NCI-H1436 treated with DMSO at 0.1 percent for 48 hours (cell line): Measurements from ENCODE around the gene SNRNP48.

ENCODE experiments used
- DNase-seq: peaks from one replicate; lab custom pipeline; 2025; lab: John Stamatoyannopoulos, UW

The SNRNP48 gene

GRCh38 chr6:7593229-7593628 is 3.2 kb downstream of the SNRNP48 start:
- DNase-seq, result no peak

- no peak for DNase-seq
Observed at GRCh38 chr6:7594579-7595125, 4.7 kb downstream of the SNRNP48 start.

GRCh38 chr6:7604003-7604402 is 14.0 kb downstream of the SNRNP48 start:
- no peak for DNase-seq

- no peak for DNase-seq
Observed at GRCh38 chr6:7604506-7604905, 14.5 kb downstream of the SNRNP48 start.

- no peak for DNase-seq
Observed at GRCh38 chr6:7615611-7616383, 25.8 kb downstream of the SNRNP48 start.

- DNase-seq, result no peak
Observed at GRCh38 chr6:7617801-7618764, 28.1 kb downstream of the SNRNP48 start.

- DNase-seq, result no peak
Observed at GRCh38 chr6:7621761-7622160, 31.8 kb downstream of the SNRNP48 start.

- no peak for DNase-seq
Observed at GRCh38 chr6:7624796-7625710, 35.1 kb downstream of the SNRNP48 start.

- DNase-seq, result no peak
Observed at GRCh38 chr6:7628479-7628878, 38.5 kb downstream of the SNRNP48 start.

GRCh38 chr6:7628909-7629308 is 38.9 kb downstream of the SNRNP48 start:
- DNase-seq, result no peak

GRCh38 chr6:7629321-7629720 is 39.3 kb downstream of the SNRNP48 start:
- DNase-seq, result no peak

GRCh38 chr6:7630792-7631191 is 40.8 kb downstream of the SNRNP48 start:
- no peak for DNase-seq

- DNase-seq, result no peak
Observed at GRCh38 chr6:7631466-7631865, 41.5 kb downstream of the SNRNP48 start.

GRCh38 chr6:7632501-7633290 is 42.7 kb downstream of the SNRNP48 start:
- no peak for DNase-seq

GRCh38 chr6:7633361-7633760 is 43.4 kb downstream of the SNRNP48 start:
- no peak for DNase-seq

- no peak for DNase-seq
Observed at GRCh38 chr6:7636151-7636550, 46.2 kb downstream of the SNRNP48 start.

GRCh38 chr6:7637533-7637932 is 47.5 kb downstream of the SNRNP48 start:
- DNase-seq, result no peak

- no peak for DNase-seq
Observed at GRCh38 chr6:7639427-7639826, 49.4 kb downstream of the SNRNP48 start.

GRCh38 chr6:7640016-7640415 is 50.0 kb downstream of the SNRNP48 start:
- no peak for DNase-seq

- DNase-seq, result no peak
Observed at GRCh38 chr6:7640607-7641577, 50.9 kb downstream of the SNRNP48 start.
